Vagina (tissue), 2 donors: ENCODE measurements around the gene METTL16. TPM values are rescaled to one million over a fixed set of nuclear protein-coding genes. Genes with fewer than 3 reads are reported as not detected.
A peak's percentile ranks its signal among the peaks of the same experiment; 100 is the strongest.

Source experiments
- DNase-seq, 2 donors: peaks; one replicate each; pipeline ENCODE4 v3.0.0-alpha.2; 2017; ENCODE audit errors: extremely low spot score in 2 of 2
- H3K27ac ChIP-seq: fragments of 200-600 bp; sonication (generic); one replicate; pipeline ENCODE4 v1.5.1; 2019
- H3K27me3 ChIP-seq: fragments of 200-600 bp; sonication (generic); one replicate; pipeline ENCODE4 v1.5.1; 2019
- H3K36me3 ChIP-seq, 2 donors: fragments of 200-600 bp; sonication (generic); one replicate each; pipeline ENCODE4 v1.5.1; 2017 to 2019
- H3K4me1 ChIP-seq: fragments of 200-600 bp; sonication (generic); one replicate; pipeline ENCODE4 v1.5.1; 2019
- H3K4me3 ChIP-seq, 2 donors: fragments of 200-600 bp; sonication (generic); 1 replicate in 1 of 2; 2 replicates in 1 of 2; pipeline ENCODE4 v1.5.1; 2016 to 2019
- H3K9me3 ChIP-seq: fragments of 200-600 bp; sonication (generic); one replicate; pipeline ENCODE4 v1.5.1; 2019
- CTCF ChIP-seq, 3 experiments: fragments of 450-650 bp in 2 of 3; fragments of 200-600 bp in 1 of 3; sonication (generic) in 1 of 3; IDR thresholded peaks; one replicate each; pipeline ENCODE4 v1.5.1; 2017 to 2019; ENCODE audit warnings: antibody characterized with exemption in 3 of 3, mild to moderate bottlenecking in 2 of 3, moderate library complexity in 2 of 3
- POLR2A ChIP-seq, 2 donors: fragments of 450-650 bp; IDR thresholded peaks; one replicate each; pipeline ENCODE4 v1.6.1; 2017; ENCODE audit warnings: antibody characterized with exemption in 2 of 2, mild to moderate bottlenecking in 2 of 2, moderate library complexity in 2 of 2
- POLR2AphosphoS5 ChIP-seq, 2 donors: sonication (generic); formaldehyde crosslinking; IDR thresholded peaks; one replicate each; pipeline ENCODE4 v1.9.0; 2017; ENCODE audit warnings: antibody characterized with exemption in 2 of 2, mild to moderate bottlenecking in 2 of 2, low read depth in 1 of 2; ENCODE audit not compliant: insufficient read depth in 1 of 2
- intact Hi-C: fragments of 100-400 bp; cut with DNase I; formaldehyde crosslinking; loops from one replicate; pipeline ENCODE4 v1.15.1; 2023
- total RNA-seq: library from RNA; depleted of rRNA; stranded (reverse); fragments of >200 nt; gene quantifications from one replicate; pipeline ENCODE4 v1.2.3, GENCODE V29; 2016

The METTL16 gene
- total RNA-seq, 1 donor from 2014 or later: 30.4 TPM

- peaks cover 0 to 25% of the 10 kb centered on the region in 2 donors for H3K36me3 ChIP-seq
- H3K4me1 ChIP-seq: peaks cover 35% of the 10 kb centered on the region
- intact Hi-C loops: no loop called here
- TF ChIP-seq POLR2A (IDR thresholded peaks at IDR 0.05) (no peak), POLR2AphosphoS5 (IDR thresholded peaks at IDR 0.05; ENCODE audit: insufficient read depth in 1 of 2, low read depth in 1 of 2) (no peak)
- no peaks in the 10 kb centered on the region for H3K9me3 ChIP-seq
- no peak for DNase-seq
- no peak overlapping the region for H3K4me3 ChIP-seq
- H3K27ac ChIP-seq: no peak overlapping the region
- no peaks in the 10 kb centered on the region for H3K27me3 ChIP-seq
Measured at GRCh38 chr17:2386400-2387085, 125.1 kb downstream of the METTL16 start.

- peaks cover 25% of the 10 kb centered on the region for H3K4me1 ChIP-seq
- no peak overlapping the region for H3K27ac ChIP-seq
- peaks cover 0 to 25% of the 10 kb centered on the region in 2 donors for H3K36me3 ChIP-seq
Measured at GRCh38 chr17:2385240-2386210, 126.2 kb downstream of the METTL16 start.

GRCh38 chr17:2384439-2385127, 127.1 kb downstream of the METTL16 start:
- DNase-seq: no peak
- TF ChIP-seq CTCF (IDR thresholded peaks at IDR 0.05) (no peak), POLR2AphosphoS5 (IDR thresholded peaks at IDR 0.05; ENCODE audit: insufficient read depth in 1 of 2, low read depth in 1 of 2) (no peak), POLR2A (IDR thresholded peaks at IDR 0.05) (no peak)
- no peak overlapping the region for H3K27ac ChIP-seq
- peaks cover 0 to 30% of the 10 kb centered on the region in 2 donors for H3K36me3 ChIP-seq
- no peaks in the 10 kb centered on the region for H3K9me3 ChIP-seq
- peaks cover 16% of the 10 kb centered on the region for H3K4me1 ChIP-seq
- intact Hi-C loops: no loop called here
- H3K27me3 ChIP-seq: no peaks in the 10 kb centered on the region
- H3K4me3 ChIP-seq: no peak overlapping the region

More at GRCh38 chr17:2385240-2386210, 126.2 kb downstream of the METTL16 start:
- DNase-seq: no peak
- no peaks in the 10 kb centered on the region for H3K9me3 ChIP-seq
- no peak for TF ChIP-seq POLR2AphosphoS5 (IDR thresholded peaks at IDR 0.05; ENCODE audit: insufficient read depth in 1 of 2, low read depth in 1 of 2)
- no peak for TF ChIP-seq CTCF (IDR thresholded peaks at IDR 0.05)
- TF ChIP-seq POLR2A (IDR thresholded peaks at IDR 0.05): no peak
- no peak overlapping the region for H3K4me3 ChIP-seq
- intact Hi-C loops: no loop called here
- H3K27me3 ChIP-seq: no peaks in the 10 kb centered on the region

GRCh38 chr17:2383628-2384167, 128.0 kb downstream of the METTL16 start:
- TF ChIP-seq POLR2AphosphoS5 (IDR thresholded peaks at IDR 0.05; ENCODE audit: insufficient read depth in 1 of 2, low read depth in 1 of 2) (no peak), CTCF (IDR thresholded peaks at IDR 0.05) (no peak), POLR2A (IDR thresholded peaks at IDR 0.05) (no peak)
- Histone ChIP-seq H3K27me3 (no peaks in the 10 kb centered on the region), H3K4me3 (no peak overlapping the region), H3K27ac (peak overlapping the region; percentile 56), H3K36me3 (peaks cover 0 to 35% of the 10 kb centered on the region in 2 donors), H3K4me1 (peaks cover 16% of the 10 kb centered on the region), H3K9me3 (no peaks in the 10 kb centered on the region)
- intact Hi-C loops: loop anchor here (2.0 kb wide), 1 partner anchor 33 kb away; no protein-coding TSS in a partner anchor
- DNase-seq: no peak
